GM12878 (cell line): ENCODE measurements around the gene ARHGAP40.

Experiments
- CEBPB ChIP-seq, 2 experiments: fragments of 150-350 bp in 1 of 2; IDR thresholded peaks; 2 replicates each; pipeline ENCODE4 v1.6.1; 2012 to 2014; ENCODE audit warnings: low read depth in 2 of 2, low read length in 2 of 2, borderline replicate concordance in 1 of 2, inconsistent platforms in 1 of 2
- CTCF ChIP-seq, 3 experiments: IDR thresholded peaks in 2 of 3; conservative IDR thresholded peaks in 1 of 3; 2 replicates each; pipeline ENCODE4 v1.5.1; 2011; ENCODE audit warnings: low read depth in 3 of 3, low read length in 3 of 3, mild to moderate bottlenecking in 3 of 3, control low read depth in 2 of 3, moderate library complexity in 2 of 3, inconsistent platforms in 1 of 3, mixed read lengths in 1 of 3; ENCODE audit not compliant: control insufficient read depth in 2 of 3, insufficient read depth in 1 of 3; ENCODE audit errors: extremely low read depth in 1 of 3
- KDM1A ChIP-seq: fragments of 200-600 bp; sonication (generic); IDR thresholded peaks from 2 replicates; pipeline ENCODE4 v1.6.1; 2016; ENCODE audit warnings: borderline replicate concordance

- TF ChIP-seq KDM1A, result no peak
- no peak for TF ChIP-seq CEBPB (IDR thresholded peaks at IDR 0.05; ENCODE audit: borderline replicate concordance in 1 of 2, low read depth in 2 of 2, low read length in 2 of 2)
- peak; percentile 86 to 96 (median 96) for TF ChIP-seq CTCF (IDR thresholded peaks at IDR 0.05 in 2 of 3, conservative IDR thresholded peaks at IDR 0.05 in 1 of 3; ENCODE audit: control insufficient read depth in 2 of 3, extremely low read depth in 1 of 3, insufficient read depth in 1 of 3, low read depth in 3 of 3, low read length in 3 of 3)
Measured at GRCh38 chr20:38633577-38634093, 32.0 kb downstream of the ARHGAP40 start.
